ENCODE results near the gene WDR20.
"Not testable (repeated sequence)": the region's sequence is repeated elsewhere in the genome, so short reads cannot be mapped to it uniquely, and the experiment has no call there.

WDR20 gene

DNA sequence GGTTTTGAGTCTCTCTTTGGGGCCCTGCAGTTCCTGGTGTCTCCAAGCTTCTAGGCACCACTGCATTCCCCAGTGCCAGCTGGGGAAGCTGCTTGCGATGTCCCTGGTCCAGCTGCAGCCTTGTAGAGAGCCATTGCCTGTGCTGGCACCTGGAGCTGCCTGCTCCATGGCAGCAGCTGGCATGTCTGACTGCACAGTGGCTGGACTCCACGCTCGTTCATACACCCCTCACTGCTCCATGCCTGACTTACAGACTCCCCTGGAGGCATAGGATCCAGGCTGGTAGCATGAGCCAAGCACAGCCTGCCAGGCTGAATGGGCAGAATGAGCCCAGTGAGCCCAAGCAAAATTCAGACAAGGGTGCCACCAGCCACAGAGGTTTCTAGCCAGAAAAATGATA is 21.8 kb upstream of the WDR20 start:
- no peak for ATAC-seq
- no peak overlapping the region for H3K27ac Mint-ChIP-seq
- H3K4me1 Mint-ChIP-seq = no peaks in the 10 kb centered on the region
- H3K4me3 Mint-ChIP-seq = no peak overlapping the region
- no peaks in the 10 kb centered on the region for H3K9me3 Mint-ChIP-seq
- H3K36me3 Mint-ChIP-seq = no peaks in the 10 kb centered on the region
- no peak for DNase-seq (ENCODE audit: low spot score in 2 of 2)

DNA sequence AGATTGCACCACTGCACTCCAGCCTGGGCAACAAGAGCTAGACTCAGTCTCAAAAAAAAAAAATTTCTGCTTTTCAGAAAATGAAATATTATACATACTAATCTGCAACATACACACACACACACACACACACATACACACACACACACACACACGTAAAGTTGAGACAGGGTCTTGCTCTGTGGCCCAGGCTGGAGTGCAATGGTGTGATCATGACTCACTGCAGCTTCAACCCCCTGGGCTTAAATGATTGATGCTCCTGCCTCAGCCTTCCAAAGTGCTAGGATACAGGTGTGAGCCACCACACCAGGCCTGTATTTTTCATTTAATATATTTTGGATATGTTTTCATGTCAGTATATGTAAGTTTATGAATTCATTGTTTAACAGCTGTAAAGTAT is 18.8 kb upstream of the WDR20 start:
- Mint-ChIP-seq H3K36me3 (no peaks in the 10 kb centered on the region), H3K27ac (no peak overlapping the region), H3K4me1 (no peaks in the 10 kb centered on the region), H3K4me3 (no peak overlapping the region), H3K9me3 (no peaks in the 10 kb centered on the region)
- no peak for DNase-seq (ENCODE audit: low spot score in 2 of 2)
- no peak for ATAC-seq

- Mint-ChIP-seq H3K9me3 (no peaks in the 10 kb centered on the region), H3K36me3 (no peaks in the 10 kb centered on the region), H3K4me1 (no peaks in the 10 kb centered on the region), H3K4me3 (no peak overlapping the region), H3K27ac (no peak overlapping the region)
- ATAC-seq (no peak), DNase-seq (ENCODE audit: low spot score in 2 of 2) (no peak)
Measured at GRCh38 chr14:102121567-102121966, 18.1 kb upstream of the WDR20 start.

GRCh38 chr14:102124419-102124818 is 15.3 kb upstream of the WDR20 start:
- H3K9me3 Mint-ChIP-seq = no peaks in the 10 kb centered on the region
- no peak for ATAC-seq
- no peaks in the 10 kb centered on the region for H3K4me1 Mint-ChIP-seq
- no peak overlapping the region for H3K4me3 Mint-ChIP-seq
- DNase-seq (ENCODE audit: low spot score in 2 of 2) = no peak
- H3K27ac Mint-ChIP-seq = no peak overlapping the region
- H3K36me3 Mint-ChIP-seq = no peaks in the 10 kb centered on the region

DNA sequence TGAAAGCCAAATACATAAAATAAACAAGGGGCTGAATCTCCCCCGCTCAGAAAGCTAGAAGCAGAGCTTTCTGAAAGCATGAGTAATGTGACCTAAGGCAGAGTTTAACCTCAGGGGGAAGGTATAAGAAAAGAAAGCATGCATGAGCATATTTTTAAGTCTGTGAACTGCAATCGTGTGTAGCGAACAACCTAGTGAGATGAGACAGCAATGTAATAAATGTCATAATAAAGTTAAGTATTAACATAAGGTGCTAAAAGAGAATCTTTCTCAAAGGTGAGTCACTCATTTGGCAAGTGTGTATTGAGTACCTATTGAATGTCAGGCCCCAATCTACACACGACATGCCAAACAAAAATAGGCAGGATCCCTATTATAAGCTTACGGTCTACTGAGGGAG is 14.2 kb upstream of the WDR20 start:
- no peak overlapping the region for H3K4me3 Mint-ChIP-seq
- H3K4me1 Mint-ChIP-seq = no peaks in the 10 kb centered on the region
- H3K9me3 Mint-ChIP-seq = no peaks in the 10 kb centered on the region
- no peaks in the 10 kb centered on the region for H3K36me3 Mint-ChIP-seq
- no peak overlapping the region for H3K27ac Mint-ChIP-seq
- DNase-seq (ENCODE audit: low spot score in 2 of 2) (no peak), ATAC-seq (no peak)

DNA sequence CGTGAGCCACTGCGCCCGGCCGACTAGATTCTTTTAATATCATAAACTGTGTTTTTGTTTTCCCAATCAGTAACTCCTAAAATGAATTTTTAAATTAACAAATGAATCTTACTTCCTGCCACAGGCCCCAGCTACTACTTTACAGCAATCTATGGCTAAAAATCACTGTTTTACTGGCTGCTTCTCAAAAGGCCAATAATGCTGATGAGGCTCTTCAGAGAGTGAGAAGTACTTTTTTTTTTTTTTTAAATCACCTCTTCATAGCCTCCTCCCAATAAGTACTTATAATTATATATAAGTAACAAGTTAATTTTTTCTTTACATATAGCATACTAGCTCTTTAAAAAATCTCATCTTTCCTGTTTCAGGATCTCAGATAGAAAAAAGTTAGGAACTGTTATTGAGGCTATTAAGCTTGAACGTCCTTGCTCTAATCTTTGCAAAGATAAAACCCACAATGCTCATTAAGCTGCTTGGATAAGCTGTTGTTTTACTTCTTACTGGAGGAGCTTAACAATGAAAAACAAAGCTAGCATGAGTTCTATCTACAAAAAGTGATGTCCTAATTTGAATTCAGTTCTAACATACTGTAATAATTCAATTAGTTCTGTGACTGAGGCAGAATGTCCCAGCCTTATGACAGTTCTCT is 12.8 kb upstream of the WDR20 start:
- H3K36me3 Mint-ChIP-seq = no peaks in the 10 kb centered on the region
- H3K4me3 Mint-ChIP-seq = no peak overlapping the region
- ATAC-seq = no peak

GRCh38 chr14:102131741-102132140 is 8.0 kb upstream of the WDR20 start:
- Mint-ChIP-seq H3K27ac (no peak overlapping the region), H3K36me3 (peaks cover 10% of the 10 kb centered on the region), H3K4me1 (no peaks in the 10 kb centered on the region), H3K4me3 (no peak overlapping the region), H3K9me3 (no peaks in the 10 kb centered on the region)
- ATAC-seq (no peak), DNase-seq (ENCODE audit: low spot score in 2 of 2) (no peak)

More for the DNA sequence above, 12.8 kb upstream of the WDR20 start:
- Mint-ChIP-seq H3K27ac (no peak overlapping the region), H3K9me3 (no peaks in the 10 kb centered on the region), H3K4me1 (no peaks in the 10 kb centered on the region)
- DNase-seq (ENCODE audit: low spot score in 2 of 2) = no peak

- not testable (repeated sequence) for DNase-seq (ENCODE audit: low spot score in 2 of 2); ATAC-seq; H3K4me1 Mint-ChIP-seq; H3K4me3 Mint-ChIP-seq; H3K27ac Mint-ChIP-seq; H3K9me3 Mint-ChIP-seq
- peaks cover 10% of the 10 kb centered on the region for H3K36me3 Mint-ChIP-seq
Measured at GRCh38 chr14:102134021-102134420, 5.7 kb upstream of the WDR20 start.

DNA sequence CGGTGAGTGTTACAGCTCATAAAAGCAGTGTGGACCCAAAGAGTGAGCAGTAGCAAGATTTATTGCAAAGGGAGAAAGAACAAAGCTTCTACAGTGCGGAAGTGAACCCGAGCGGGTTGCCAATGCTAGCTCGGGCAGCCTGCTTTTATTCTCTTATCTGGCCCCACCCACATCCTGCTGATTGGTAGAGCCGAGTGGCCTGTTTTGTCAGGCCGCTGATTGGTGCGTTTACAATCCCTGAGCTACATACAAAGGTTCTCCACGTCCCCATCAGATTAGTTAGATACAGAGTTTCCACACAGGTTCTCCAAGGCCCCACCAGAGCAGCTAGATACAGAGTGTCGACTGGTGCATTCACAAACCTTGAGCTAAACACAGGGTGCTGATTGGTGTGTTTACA is 5.0 kb upstream of the WDR20 start:
- DNase-seq (ENCODE audit: low spot score in 2 of 2); H3K4me3 Mint-ChIP-seq; ATAC-seq; H3K27ac Mint-ChIP-seq; H3K9me3 Mint-ChIP-seq; H3K4me1 Mint-ChIP-seq: not testable (repeated sequence)
- peaks cover 14% of the 10 kb centered on the region for H3K36me3 Mint-ChIP-seq

- not testable (repeated sequence) for ATAC-seq
Measured at GRCh38 chr14:102135456-102135855, 4.2 kb upstream of the WDR20 start.

GRCh38 chr14:102138535-102138934 is 1.2 kb upstream of the WDR20 start:
- Mint-ChIP-seq H3K4me3 (peak overlapping the region; percentile 97), H3K4me1 (peaks cover 17% of the 10 kb centered on the region), H3K36me3 (peaks cover 37% of the 10 kb centered on the region), H3K27ac (peak overlapping the region; percentile 98), H3K9me3 (no peaks in the 10 kb centered on the region)
- no peak for DNase-seq (ENCODE audit: low spot score in 2 of 2)
- no peak for ATAC-seq

More at GRCh38 chr14:102135456-102135855, 4.2 kb upstream of the WDR20 start:
- not testable (repeated sequence) for H3K27ac Mint-ChIP-seq; H3K9me3 Mint-ChIP-seq; DNase-seq (ENCODE audit: low spot score in 2 of 2); H3K4me1 Mint-ChIP-seq; H3K4me3 Mint-ChIP-seq
- H3K36me3 Mint-ChIP-seq = peaks cover 21% of the 10 kb centered on the region

GRCh38 chr14:102138961-102139285 is 774 bp upstream of the WDR20 start:
- DNase-seq (ENCODE audit: low spot score in 2 of 2) (no peak), ATAC-seq (no peak)
- Mint-ChIP-seq H3K36me3 (peaks cover 35% of the 10 kb centered on the region), H3K27ac (peak overlapping the region; percentile 98), H3K4me1 (peaks cover 17% of the 10 kb centered on the region), H3K4me3 (peak overlapping the region; percentile 97), H3K9me3 (no peaks in the 10 kb centered on the region)

GRCh38 chr14:102140027-102140749 is 491 bp downstream of the WDR20 start:
- peaks cover 42% of the 10 kb centered on the region for H3K36me3 Mint-ChIP-seq
- ATAC-seq (peak; percentile 37), DNase-seq (ENCODE audit: low spot score in 2 of 2) (peak; percentile 24 to 72)
- peaks cover 23% of the 10 kb centered on the region for H3K4me1 Mint-ChIP-seq
- H3K9me3 Mint-ChIP-seq = no peaks in the 10 kb centered on the region
- H3K4me3 Mint-ChIP-seq = peak overlapping the region; percentile 97
- H3K27ac Mint-ChIP-seq = peak overlapping the region; percentile 98

DNA sequence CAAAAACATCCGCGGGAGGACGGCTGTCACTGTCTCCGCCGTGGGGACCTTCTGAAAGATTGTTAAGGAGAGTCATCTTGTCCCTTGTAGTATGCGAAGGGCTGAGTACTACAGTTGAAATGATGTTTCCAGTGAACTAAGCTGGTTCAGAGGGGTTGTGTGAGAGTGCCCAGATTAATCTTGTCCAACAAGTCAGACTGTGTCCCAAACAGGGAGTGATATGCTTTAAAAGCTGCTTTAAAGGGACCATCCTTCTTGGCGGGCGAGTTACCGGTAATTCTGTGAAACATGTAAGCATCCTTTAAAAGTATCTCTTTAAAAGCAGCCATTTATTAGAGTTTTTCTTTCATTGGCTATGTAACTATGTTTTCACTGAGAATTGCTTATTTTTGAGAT is 1.1 kb downstream of the WDR20 start:
- peak overlapping the region; percentile 97 for H3K4me3 Mint-ChIP-seq
- peak overlapping the region; percentile 98 for H3K27ac Mint-ChIP-seq
- H3K36me3 Mint-ChIP-seq = peaks cover 43% of the 10 kb centered on the region
- H3K4me1 Mint-ChIP-seq = peaks cover 28% of the 10 kb centered on the region
- no peaks in the 10 kb centered on the region for H3K9me3 Mint-ChIP-seq
- DNase-seq (ENCODE audit: low spot score in 2 of 2) = no peak
- ATAC-seq = no peak

DNA sequence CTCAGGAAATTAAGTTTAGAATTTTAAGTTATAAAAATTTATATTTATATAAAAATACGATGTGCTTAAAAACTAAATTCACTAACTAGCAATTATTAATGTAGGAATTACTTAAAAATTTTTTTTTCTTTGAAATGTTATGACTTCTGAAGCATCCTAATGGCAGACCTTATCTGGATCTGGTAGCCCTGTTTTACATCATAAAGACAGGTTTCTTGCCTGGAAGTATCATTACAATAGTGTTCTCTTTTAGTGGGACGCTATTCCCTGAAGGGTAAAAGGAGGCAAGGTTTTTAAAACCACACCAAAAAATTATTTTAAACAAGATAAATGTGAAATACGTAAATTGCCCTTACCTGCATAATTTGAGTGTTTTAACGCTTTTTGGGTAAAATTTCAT is 2.1 kb downstream of the WDR20 start:
- Mint-ChIP-seq H3K27ac (no peak overlapping the region), H3K36me3 (peaks cover 43% of the 10 kb centered on the region), H3K4me1 (peaks cover 39% of the 10 kb centered on the region), H3K4me3 (no peak overlapping the region), H3K9me3 (no peaks in the 10 kb centered on the region)
- no peak for DNase-seq (ENCODE audit: low spot score in 2 of 2)
- no peak for ATAC-seq

DNA sequence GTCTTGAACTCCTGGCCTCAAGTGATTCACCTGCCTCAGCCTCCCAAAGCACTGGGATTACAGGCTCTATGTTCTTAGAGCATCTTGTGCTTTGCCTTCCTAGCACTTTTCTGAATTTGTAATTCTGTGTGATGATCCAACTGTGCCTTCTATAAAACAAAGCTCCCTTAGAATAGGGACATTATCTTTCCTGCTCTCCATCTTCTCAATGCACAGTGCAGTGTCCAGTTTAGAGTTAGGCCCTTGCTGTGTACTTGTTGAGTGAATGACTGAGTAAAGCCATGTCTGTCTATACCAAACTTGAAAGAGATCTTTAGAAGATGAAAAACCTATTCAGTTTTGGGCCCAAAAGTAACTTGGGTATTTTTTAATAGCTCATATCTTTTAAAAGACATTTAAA is 5.2 kb downstream of the WDR20 start:
- ATAC-seq = no peak
- no peak overlapping the region for H3K4me3 Mint-ChIP-seq
- peak overlapping the region; percentile 18 for H3K27ac Mint-ChIP-seq
- H3K36me3 Mint-ChIP-seq = peaks cover 56% of the 10 kb centered on the region
- no peaks in the 10 kb centered on the region for H3K9me3 Mint-ChIP-seq
- no peak for DNase-seq (ENCODE audit: low spot score in 2 of 2)
- peaks cover 48% of the 10 kb centered on the region for H3K4me1 Mint-ChIP-seq

Measured in stimulated activated effector memory CD8-positive, alpha-beta T cell treated with anti-CD3 and anti-CD28 coated beads, Interleukin-12 subunit alpha, Interleukin-12 subunit beta, amount 100 ng/mL, for 72 hours (primary cell).